GM21390 (cell line): ENCODE data around the gene MDC1.

Source experiments
- ATAC-seq: cut with Tn5 transposase; IDR thresholded peaks from one replicate; pipeline ENCODE4 v1.9.1; 2021; ENCODE audit not compliant: unreplicated experiment

MDC1 gene

GRCh38 chr6:30707281-30707850, 9.7 kb downstream of the MDC1 start:
- ATAC-seq = no peak

GRCh38 chr6:30705620-30706019, 11.5 kb downstream of the MDC1 start:
- ATAC-seq = no peak

GRCh38 chr6:30703821-30704220, 13.3 kb downstream of the MDC1 start:
- ATAC-seq = no peak

GRCh38 chr6:30703011-30703410, 14.1 kb downstream of the MDC1 start:
- ATAC-seq = no peak

- ATAC-seq = no peak
Observed at GRCh38 chr6:30700340-30700739, 16.7 kb downstream of the MDC1 start.

GRCh38 chr6:30696432-30696831, 20.6 kb downstream of the MDC1 start:
- no peak for ATAC-seq

GRCh38 chr6:30691208-30691847, 25.8 kb downstream of the MDC1 start:
- ATAC-seq = no peak

GRCh38 chr6:30690403-30691207, 26.5 kb downstream of the MDC1 start, which contains the start of gene NRM:
NRM (minus strand) TSS chr6:30690984; CDS start chr6:30690974, 10 bp downstream.
- peak; percentile 25 for ATAC-seq

- no peak for ATAC-seq
Observed at GRCh38 chr6:30689985-30690384, 27.1 kb downstream of the MDC1 start.

GRCh38 chr6:30689022-30689865, 27.8 kb downstream of the MDC1 start:
- no peak for ATAC-seq

GRCh38 chr6:30688569-30688968, 28.5 kb downstream of the MDC1 start:
- ATAC-seq = no peak

- no peak for ATAC-seq
Observed at GRCh38 chr6:30687659-30688431, 29.2 kb downstream of the MDC1 start.

- peak; percentile 42 for ATAC-seq
Observed at GRCh38 chr6:30686908-30687658, 30.0 kb downstream of the MDC1 start.

GRCh38 chr6:30686009-30686907, 30.8 kb downstream of the MDC1 start, which contains the start of gene PPP1R18:
PPP1R18 (minus strand) TSS chr6:30686645; CDS start chr6:30686018, 627 bp downstream.
- ATAC-seq = no peak

- ATAC-seq = no peak
Observed at GRCh38 chr6:30685157-30686008, 31.7 kb downstream of the MDC1 start.

- no peak for ATAC-seq
Observed at GRCh38 chr6:30684386-30685156, 32.5 kb downstream of the MDC1 start.

- no peak for ATAC-seq
Observed at GRCh38 chr6:30683980-30684338, 33.1 kb downstream of the MDC1 start.
